Measurements from ENCODE around the gene ALG12.

ALG12 gene

DNA sequence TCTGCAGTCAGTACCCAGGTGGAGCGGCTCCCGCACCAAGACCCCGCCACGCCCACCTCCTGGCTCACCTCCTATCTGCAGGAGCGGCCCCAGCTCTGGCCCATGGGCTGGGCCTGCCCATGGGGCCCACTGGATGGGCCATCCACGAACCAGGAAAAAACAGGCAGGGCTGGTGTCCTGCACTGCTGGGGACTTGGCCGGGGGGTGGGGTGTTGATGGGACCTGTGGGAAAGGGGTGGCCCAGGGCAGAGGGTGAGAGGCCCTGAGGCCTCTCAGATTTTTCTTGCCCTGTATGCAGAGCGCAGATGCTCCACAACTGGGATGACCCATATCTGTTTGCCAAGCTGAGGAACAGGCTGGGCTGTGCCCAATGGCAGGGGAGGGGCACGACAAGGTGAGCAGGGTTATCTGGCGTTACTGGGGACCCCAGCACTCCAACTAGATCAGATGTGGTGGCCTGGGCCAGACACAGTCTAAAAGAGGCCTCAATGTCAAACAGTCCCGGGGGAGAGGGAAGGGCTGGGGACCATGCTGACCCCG lies 39.7 kb upstream of the ALG12 start:
- no peak for DNase-seq

DNA sequence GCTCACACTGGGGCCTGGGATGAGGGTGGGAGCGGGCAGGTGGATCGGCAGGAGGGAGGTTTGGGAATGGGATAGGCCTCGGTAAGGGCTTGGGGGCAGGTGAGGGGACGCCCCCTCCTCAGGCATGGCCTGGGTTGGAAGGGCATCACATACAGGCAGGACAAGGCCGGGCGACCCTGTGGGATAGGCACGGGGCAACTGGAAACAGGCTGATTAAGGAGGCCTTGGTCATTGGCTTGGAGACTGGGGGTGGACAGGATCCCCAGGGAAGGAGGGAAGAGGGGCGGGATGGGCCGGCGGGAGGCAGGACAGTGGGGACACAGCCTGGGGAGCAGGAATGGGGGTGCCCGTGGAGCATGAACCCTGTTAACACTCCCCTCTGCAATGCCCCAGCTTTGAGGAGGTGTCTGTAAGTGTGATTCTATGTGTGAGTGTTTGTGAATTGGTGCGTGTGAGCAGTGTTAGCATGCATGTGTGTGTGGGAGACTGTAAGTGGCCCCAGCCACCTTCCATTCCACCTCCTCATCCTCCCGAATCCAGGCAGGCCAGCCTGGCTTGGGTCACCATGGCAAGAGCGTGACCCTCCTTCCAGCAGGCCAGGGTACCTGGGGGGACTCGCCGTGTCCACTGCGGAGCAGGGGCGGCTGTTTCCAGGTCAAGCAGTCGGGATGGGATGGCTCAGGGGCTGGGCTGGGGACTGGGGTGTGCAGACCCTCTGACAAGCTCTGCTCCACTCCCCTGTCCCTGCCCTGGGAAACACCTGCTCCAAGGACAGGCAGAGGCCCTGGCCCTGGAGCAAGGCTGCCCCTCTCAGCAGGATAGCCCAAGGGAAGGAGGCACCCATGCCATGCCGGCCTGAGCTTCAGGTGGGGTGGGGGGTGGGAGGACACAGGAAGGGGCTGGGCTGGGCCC lies 38.9 kb upstream of the ALG12 start:
- DNase-seq, result no peak

DNA sequence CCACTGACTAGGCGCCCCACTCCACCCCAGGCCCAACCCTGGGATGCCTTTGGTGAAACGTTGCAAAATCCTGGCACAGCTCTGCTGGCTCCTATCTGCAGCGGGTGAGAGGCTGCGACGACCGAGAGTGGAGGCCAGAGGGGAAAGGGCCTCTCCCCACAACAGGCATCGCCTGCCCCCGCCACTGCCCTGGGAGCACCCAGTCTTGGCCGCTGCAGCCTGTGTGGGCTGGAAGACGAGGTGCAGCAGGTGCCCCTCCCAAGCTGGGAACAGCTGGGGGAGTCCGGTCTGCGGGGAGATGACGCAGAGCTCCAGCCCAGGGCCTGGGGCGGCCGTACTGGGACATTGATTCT lies 38.2 kb upstream of the ALG12 start:
- no peak for DNase-seq

DNA sequence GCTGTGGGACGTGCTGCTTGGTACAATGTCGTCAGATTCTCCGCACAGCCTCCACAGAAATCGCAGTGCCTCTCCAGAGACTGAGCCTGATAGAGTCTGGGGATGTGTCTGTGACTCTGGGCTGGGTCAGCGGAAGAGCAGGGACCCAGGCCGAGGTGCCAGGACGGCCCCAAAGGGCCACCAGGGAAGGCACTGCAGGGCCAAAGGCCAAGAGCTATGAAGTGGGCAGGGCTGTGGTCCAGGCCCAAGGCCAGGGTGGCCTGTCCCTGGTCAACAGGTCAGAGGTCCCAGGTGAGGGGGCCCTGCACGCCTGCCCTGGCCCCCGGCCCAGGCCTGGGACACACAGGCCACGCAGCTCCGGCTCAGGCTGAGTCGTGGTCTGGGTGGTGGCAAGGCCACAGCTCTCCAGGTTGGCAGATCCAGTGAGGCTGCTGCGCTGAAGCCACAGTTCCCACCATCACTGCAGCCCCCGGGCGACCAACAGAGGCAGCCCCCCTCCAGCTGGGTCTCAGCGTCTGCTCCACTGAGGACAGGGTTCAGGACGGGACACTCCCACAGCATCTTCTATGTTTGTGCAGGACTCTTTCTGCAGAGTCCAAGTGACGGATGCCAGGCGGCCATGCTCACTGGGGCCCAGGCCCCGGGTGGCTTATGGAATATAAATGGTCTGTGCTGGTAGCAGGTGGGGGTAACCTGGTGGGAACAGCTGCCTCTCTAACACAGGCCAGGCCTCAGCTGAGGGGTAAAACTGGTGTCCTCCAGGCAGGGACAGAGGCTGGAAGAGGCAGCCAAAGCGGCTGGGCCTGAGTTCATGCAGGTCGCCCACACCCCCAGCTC lies 37.6 kb upstream of the ALG12 start:
- no peak for DNase-seq

DNA sequence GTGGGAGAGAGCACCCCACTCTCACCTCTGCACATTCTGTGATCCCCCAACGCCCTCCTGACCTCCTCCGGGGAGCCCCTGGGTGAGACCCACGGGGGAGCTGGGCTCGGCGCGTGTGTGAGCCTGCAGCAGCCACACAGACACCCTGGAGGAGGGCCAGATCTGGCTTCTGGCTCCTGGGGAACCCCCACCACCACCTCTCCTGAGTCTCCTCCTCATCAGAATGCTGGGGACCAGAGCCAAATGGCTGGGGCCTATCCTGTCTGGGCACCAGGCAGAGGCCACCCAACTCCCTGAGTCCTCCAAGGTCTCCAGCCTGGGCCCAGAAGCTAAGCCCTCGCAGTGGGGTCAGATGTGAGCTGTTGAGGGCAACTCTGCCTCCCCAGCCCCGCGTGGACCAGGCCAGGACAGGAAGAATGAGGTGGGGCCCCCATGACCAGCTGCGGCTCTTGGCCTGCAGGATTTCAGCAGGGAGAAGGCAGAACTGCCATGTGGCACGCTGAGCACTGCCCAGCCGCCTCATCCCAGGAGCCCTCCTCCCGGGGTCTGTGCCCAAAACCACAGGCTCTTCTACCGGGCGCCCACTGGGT lies 36.8 kb upstream of the ALG12 start:
- DNase-seq, result no peak

DNA sequence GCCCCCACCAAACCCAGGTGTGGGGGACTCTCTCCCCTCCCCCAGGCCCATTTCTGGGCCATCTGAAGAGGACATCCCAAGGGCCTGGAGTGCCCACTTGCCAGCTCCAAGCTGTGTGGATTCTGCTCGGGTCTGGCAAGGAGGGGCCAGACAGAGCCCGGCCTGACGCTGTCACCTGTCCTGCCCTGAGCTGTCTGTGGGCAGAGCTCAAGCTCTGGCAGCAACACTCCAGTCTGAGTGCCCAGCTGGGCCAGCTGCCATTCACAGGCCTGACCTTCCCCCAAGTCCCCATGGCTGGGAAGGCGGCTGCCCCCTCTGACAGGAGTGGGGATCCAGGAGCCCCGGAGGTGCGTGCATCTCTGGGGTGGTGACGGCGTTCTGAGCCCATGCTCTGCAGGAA lies 36.1 kb upstream of the ALG12 start:
- DNase-seq, result no peak

DNA sequence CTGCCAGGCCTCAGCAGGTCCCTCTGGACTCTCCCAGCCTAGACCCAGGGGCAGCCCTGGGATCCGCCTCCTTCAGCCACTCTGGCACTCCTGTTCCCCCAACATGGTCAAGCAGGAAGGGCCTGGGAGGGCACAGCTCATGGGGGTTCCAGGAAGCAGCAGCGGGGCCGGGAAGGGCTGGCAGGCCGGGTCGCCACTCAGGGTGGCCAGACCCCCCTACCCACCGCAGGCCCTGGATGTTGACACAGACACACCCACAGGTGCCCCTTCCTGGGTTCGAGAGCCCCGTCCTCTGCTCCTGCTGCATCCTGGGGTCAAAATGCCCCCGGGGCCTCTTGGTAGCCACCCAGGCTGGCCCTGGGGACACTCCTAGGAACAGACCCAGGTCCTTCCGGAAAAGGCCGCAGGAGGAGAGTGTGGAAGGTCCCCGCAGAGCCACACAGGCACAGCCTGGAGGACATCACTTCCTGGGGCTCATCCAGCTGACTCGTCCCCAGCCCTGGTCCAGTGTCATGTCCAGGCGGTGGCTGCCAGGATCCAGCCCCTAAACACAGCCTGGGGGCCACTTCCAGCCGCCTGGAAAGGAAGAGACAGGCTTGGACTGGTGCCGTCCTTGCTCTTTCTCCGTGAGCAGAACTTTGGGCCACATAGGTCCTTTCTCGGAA lies 35.6 kb upstream of the ALG12 start:
- no peak for DNase-seq

DNA sequence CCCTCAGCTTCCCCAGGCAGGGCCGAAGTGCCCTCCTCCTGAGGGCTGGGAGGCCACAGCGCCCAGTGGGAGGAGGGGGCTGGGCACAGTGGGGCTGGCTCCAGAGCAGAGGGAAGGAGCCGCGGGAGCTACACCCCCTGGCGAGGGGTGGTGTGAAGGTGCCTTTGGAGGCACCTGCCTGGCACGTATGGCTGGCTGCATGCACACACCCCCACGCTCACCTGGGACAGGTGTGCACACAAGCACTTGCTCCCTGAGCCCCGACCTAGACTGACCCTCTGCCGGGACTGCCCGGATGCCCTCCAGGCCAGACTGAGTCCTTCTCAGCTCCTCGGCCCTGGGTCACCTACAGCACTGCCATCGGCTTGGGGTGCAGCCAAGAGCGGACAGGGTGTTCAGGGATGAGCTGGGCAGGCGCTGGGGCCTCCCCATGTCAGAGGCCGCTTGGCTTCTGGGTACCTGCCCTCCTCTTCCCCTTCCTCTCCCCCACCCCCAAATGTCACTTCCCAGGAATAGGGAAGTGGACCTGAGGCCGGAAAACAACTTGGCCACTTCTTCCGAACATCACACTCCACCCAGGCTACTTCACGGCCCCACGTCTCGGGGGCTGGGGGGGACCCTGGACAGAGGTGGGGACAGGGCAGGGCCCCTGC lies 34.9 kb upstream of the ALG12 start:
- DNase-seq, result no peak

DNA sequence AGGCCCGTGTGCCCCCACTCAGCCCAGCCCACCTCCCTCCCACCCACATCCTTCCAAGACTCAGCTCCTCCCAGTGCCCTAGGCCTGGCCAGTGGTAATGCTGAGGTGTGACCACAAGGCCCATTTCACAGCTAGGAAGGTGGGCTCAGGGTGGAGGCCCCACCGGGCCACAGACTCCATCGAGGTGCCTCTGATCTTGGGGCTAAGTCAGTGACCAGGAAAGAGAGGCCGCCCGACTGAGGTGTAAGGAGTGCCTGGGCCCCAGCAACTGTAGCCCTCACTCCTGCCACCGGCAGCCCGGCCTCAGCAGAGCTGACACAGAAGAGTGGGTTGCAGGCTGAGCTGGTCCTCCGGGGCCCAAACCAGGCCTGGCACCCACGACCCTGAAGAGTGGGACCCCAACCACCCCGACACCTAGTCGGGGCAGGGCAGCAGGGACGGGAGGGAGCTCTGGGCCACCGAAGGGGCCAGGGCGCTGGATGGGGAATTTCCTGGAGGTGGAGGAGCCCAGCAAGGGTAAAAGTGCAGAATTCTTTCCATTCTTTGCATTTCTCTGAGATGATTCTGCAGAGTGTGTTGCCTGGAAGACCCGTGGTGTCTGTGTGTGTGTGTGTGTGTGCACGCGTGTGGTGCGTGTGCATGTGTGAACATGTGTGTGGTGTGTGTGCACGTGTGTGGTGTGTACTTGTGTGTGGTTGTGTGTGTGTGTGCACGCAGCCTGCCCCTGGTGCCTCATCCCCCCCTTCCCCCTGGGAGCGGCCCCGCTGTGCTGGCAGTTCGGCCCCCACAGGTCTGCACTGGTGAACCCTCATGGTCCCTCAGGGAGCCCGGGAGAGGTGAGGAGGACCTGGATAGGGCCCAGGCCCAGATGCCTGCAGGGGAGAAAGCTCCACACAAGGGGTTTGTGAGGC lies 34.0 kb upstream of the ALG12 start:
- DNase-seq, result no peak

DNA sequence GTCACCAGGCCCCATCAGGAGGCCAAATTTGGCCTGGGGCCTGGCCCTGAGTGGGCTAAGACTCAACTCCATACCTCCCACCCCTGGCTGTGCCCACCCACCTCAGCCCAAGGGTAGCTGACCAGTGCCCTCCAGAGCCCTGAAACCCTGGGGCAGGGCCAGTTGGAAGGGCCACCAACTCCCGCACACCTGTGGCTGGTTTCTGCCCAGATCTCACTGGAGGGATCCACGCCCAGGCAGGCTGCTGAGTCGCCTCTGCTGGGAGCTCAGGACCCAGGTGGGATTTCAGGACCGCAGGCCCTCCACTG lies 33.4 kb upstream of the ALG12 start:
- DNase-seq, result no peak

DNA sequence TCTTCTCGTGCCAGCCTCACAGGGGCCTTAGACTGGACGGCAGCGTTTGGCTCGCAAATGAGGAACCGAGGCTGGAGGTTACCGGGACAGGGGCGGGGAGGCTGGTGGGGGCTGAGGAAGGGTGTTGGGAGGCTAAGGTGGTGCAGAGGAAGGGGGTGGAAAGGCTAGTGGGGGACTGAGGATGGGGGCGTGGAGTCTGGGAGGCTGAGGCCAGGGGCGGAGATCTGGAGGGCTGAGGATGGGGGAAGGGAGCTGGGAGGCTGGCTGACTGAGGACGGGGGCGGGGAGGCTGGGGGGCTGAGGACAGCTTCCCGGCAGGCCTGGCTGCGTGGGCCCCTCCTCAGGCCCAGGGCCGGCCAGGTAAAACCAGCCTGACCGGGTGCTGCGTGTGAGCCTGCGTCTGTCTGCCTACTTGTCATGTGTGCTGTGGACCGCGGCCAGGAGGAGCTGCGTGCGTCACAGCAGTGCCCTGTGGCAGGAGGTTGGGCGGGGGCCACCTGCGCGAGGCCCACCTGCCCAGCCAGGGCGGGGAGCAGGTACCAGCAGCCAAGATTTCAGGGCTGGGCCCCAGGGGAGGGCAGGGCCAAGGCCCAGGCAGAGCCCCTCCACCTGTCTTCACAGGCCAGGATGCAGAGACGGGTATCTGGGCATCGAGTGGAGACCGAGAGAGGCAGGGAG lies 32.9 kb upstream of the ALG12 start:
- DNase-seq, result no peak

DNA sequence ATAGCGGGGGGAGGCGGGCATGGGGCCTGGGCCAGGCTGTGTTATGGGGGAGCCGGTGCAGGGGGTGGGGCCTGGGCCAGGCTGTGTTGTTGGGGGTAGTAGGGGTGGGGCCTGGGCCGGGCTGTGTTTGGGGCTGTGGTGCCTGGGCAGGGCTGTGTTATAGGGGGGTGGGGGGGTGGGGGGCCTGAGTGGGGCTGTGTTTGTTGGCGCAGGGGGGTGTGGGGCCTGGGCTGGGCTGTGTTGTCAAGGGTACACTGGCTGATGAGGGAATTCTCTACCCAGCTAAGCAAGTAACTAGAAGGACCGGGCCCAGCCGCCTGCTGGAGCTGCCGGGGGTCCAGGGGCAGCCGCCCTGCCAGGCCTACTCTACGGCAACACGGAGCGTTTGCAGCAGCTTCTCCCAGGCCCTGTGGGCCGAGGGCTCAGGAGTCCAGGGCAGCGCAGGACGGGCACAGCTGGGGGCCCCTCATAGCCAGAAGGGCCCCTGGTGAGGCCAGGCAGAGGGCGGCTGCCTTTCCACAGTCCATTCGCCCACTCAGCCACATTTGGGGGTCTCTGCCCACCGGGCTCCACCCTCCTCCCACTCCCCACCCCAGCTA lies 32.3 kb upstream of the ALG12 start:
- DNase-seq, result no peak

DNA sequence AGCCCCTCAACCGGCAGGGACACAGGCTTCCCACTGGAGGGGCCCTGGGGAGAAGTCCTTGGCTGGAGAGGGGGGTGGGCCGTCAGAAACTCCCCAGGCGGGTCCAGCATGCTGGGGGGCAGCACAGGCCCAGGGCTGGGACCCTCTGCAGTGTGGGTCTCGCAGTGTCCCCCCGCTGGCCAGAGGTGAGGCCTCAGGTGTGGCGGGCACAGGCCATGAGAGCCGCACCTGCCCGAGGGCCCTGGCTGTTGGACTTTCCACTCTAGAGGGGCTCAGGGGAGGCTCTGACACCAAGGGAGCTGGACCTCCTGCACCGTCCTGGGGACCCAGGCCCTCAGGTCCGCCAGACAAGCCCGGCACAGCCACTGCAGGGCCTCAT lies 31.7 kb upstream of the ALG12 start:
- DNase-seq, result no peak

DNA sequence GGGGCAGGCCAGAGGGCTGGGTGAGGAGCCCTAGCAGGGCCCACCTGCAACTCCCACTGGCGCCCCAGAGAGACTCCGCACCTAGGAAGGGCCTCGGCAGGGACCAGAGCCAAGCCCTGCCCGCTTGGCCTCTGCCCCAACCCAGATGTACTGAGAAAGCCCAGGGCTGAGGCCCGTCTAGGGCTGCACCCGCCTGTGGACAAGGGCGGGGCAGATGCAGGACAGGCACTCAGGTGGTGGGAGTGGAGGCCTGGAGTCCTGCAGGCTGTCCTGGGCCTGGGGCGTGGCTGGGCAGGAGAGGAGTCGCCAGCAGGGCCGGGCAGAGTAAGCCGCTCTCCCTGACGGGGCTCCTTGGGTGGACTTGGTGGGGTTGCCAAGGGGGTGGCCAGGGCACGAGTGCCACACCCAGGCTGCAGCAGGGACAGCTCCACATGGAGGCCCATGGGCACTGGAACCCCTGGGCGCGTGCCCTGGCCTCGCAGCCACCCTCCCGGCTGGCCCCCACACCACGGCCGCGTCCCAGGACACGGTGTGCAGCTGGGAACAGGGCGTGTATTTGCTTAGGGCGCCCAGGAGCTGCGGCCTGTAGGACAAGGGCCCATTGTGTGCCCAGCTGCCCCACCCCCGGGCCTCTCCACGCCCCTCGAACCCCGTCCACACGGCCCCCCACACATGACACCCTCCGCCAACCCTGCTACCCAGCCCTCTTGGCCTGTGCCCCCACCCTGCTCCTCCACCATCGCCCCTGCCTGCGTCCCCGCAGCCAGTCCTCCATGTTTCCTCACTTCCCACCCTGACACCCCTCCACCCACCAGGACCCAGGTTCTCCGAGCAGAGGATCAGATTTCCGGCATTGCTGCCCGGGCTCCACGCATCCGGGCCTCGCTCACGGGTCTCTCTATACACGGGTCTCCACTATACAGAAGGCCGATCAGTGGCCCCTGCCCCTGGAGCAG lies 31.0 kb upstream of the ALG12 start:
- DNase-seq, result no peak

DNA sequence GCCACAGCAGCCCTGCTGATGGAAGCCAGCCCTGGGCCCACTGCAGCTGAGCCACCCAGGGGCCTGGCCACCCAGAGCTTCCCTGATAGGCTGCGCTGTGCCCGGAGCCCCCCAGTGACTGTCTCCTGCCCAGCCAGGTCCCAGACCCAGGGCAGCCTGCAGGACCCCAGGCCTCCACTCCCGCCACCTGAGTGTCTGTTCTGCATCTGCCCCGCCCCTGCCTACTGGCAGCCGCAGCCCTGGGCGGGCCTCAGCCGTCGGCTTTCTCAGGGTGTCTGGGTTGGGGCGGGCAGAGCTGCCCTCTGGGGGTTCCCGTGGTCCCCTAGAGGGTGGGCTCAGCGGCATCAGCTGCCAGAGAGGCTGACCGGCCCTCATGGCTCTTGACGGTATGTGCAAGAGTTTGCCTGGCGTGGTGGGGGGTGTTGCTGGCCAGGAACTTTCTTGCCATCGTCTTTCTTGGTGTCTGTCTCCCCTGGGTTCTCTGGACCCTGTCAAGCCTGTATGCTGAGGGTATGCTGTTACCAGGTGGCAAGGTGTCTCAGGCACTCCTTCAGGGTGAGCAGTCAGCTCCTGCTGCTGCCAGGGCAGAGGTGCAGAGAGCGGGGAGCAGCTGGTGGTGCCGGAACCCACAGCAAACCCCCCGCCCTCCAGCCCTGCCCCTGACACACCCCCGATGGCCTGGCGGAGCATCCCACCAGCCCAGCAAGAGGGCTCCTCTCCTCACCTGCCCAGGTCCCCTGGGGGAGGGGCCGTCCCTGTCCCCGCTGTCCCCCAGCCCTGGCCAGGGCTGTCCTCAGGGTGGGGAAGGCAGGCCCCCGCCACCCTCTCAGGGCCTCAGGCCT lies 30.1 kb upstream of the ALG12 start:
- DNase-seq, result no peak

DNA sequence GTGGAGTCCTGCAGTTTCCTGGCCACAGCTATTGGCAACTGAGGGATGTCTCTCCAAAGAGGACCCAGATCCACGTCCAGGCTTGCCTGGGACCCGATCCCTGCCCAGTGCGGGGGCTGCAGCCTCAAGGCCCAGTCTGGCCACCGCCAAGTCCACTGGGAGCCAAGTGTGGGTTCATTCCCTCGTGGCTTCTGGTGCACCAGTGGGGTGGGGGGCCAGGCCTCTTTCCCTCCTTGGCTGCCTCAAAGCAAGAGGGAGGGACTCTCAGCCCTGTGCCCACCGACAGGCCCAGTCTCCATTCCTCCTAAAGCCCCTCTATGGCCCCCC lies 29.0 kb upstream of the ALG12 start:
- DNase-seq, result no peak

DNA sequence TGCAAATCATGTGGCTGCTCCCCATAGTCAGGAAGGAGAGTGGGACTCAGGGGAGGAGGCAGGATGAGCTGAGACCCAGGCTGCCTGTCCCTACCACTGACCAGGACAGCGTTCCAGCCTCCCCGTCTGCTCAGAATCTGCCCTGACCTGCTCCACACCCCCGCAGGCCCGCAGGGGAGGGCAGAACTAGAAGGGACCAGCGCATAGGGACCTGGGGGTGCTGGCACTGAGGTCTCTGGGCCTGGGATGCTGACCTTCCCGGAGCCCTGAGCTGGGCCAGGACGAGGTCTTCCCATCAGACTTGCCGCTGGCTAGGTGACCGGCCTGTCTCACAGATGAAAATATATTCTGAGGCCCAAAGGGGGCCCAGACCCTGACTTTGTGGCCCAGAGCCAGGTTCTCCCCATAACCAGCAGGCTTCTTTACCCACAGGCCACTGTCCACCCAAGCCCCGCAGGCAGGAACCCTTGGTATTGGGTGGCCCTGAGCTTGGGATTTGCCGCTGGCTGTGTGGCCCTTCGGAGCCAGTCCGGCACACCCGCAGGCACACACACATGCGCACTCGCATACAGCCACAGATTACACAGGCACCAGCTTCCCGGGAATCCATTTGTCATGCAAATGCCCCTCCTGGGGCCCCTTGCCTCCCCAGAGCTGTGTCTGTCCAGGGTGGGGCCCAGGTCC lies 28.5 kb upstream of the ALG12 start:
- DNase-seq, result no peak
